Cardiac muscle cell (in vitro differentiated cells and primary cell): ENCODE measurements around the gene FBXL17. TPM values are rescaled to one million over a fixed set of nuclear protein-coding genes. Genes with fewer than 3 reads are reported as not detected.

Experiments
- DNase-seq, 2 donors: peaks; one replicate each; pipeline versions ENCODE4 v3.0.0 to v3.0.0-alpha.2; 2010 to 2017; ENCODE audit warnings: low read depth in 1 of 2, low spot score in 1 of 2
- H3K27ac ChIP-seq: fragments of 200-600 bp; sonication (generic); 2 replicates; pipeline ENCODE4 v1.5.1; 2016
- H3K27me3 ChIP-seq: fragments of 200-600 bp; sonication (generic); 2 replicates; pipeline ENCODE4 v1.6.0; 2016; ENCODE audit warnings: control low read depth
- H3K36me3 ChIP-seq: fragments of 200-600 bp; sonication (generic); 2 replicates; pipeline ENCODE4 v1.5.1; 2016; ENCODE audit warnings: control low read depth
- H3K4me1 ChIP-seq: fragments of 200-600 bp; sonication (generic); 2 replicates; pipeline ENCODE4 v1.8.1; 2017; ENCODE audit warnings: low read depth, mild to moderate bottlenecking, mixed run types
- H3K4me3 ChIP-seq: fragments of 200-600 bp; sonication (generic); 2 replicates; pipeline ENCODE4 v1.5.1; 2016; ENCODE audit warnings: mild to moderate bottlenecking
- H3K9me3 ChIP-seq: fragments of 200-600 bp; sonication (generic); 2 replicates; pipeline ENCODE4 v1.5.1; 2017; ENCODE audit warnings: low read depth, mild to moderate bottlenecking, control low read depth
- polyA plus RNA-seq: library from polyadenylated mRNA; unstranded; fragments of >200 nt; fragmentation: Nextera tagmentation; extraction: Ambion mirVana; gene quantifications from 2 replicates; pipeline ENCODE4 v1.2.1, GENCODE V29; 2016
- total RNA-seq: library from RNA; depleted of rRNA; stranded (reverse); fragments of >200 nt; gene quantifications from 2 replicates; pipeline ENCODE4 v1.2.3, GENCODE V29; 2016
- TF ChIP-seq, protein P1 (sequence below): IDR thresholded peaks from 2 replicates; pipeline ENCODE4 v1.5.1; 2012; ENCODE audit warnings: low read depth, mild to moderate bottlenecking, low read length

Gene FBXL17
- total and polyA plus RNA-seq, 2 experiments from 2014 or later, result 18.3 to 22.9 TPM

DNA sequence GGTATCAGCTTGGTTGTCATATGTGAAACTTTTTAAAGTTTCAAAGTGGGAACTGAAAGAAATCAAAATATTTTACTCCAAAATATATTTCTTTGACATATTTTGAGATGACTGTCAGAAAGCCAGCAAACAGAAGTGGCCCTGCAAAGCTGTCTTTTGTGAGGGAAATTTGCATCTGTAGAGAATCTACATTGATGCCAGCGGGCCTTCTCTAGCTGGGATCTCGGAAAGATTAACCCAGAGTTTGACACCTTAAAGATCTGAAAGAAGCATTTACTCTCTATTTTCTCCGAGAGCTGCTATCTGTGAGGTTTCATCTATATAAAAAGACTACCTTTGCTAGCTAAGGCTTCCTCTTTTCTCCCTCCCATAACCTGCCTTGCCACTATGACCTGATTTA lies 303.6 kb downstream of the FBXL17 start:
- Histone ChIP-seq H3K9me3 (no peaks in the 10 kb centered on the region), H3K27ac (no peak overlapping the region), H3K4me1 (no peaks in the 10 kb centered on the region), H3K27me3 (no peaks in the 10 kb centered on the region), H3K36me3 (no peaks in the 10 kb centered on the region), H3K4me3 (no peak overlapping the region)
- TF ChIP-seq, protein P1, sequence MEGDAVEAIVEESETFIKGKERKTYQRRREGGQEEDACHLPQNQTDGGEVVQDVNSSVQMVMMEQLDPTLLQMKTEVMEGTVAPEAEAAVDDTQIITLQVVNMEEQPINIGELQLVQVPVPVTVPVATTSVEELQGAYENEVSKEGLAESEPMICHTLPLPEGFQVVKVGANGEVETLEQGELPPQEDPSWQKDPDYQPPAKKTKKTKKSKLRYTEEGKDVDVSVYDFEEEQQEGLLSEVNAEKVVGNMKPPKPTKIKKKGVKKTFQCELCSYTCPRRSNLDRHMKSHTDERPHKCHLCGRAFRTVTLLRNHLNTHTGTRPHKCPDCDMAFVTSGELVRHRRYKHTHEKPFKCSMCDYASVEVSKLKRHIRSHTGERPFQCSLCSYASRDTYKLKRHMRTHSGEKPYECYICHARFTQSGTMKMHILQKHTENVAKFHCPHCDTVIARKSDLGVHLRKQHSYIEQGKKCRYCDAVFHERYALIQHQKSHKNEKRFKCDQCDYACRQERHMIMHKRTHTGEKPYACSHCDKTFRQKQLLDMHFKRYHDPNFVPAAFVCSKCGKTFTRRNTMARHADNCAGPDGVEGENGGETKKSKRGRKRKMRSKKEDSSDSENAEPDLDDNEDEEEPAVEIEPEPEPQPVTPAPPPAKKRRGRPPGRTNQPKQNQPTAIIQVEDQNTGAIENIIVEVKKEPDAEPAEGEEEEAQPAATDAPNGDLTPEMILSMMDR, result no peak
- no peak for DNase-seq

DNA sequence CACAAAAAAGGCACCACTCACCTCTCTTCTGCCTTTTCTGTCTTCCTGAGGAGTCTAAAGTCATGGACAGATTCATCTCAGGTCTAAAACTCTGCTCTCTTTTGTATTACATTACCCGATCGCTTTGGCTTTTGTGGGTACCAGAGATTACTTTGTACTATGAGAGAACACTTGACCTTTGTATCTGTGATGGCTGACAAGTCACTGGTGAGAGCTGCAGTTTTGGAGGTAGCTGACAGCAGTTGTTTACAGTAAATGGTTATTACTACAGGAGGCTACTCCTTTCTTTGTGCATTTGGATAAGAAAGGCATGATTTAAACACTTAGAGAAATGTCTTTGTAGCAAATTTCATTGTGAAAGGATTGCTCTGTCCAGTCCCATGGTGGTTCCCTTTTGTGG lies 307.3 kb downstream of the FBXL17 start:
- TF ChIP-seq, protein P1, result no peak
- Histone ChIP-seq H3K4me1 (no peaks in the 10 kb centered on the region), H3K9me3 (no peaks in the 10 kb centered on the region), H3K36me3 (no peaks in the 10 kb centered on the region), H3K27ac (no peak overlapping the region), H3K4me3 (no peak overlapping the region), H3K27me3 (no peaks in the 10 kb centered on the region)
- DNase-seq, result peak in 1 of 2 donors; percentile 7

DNA sequence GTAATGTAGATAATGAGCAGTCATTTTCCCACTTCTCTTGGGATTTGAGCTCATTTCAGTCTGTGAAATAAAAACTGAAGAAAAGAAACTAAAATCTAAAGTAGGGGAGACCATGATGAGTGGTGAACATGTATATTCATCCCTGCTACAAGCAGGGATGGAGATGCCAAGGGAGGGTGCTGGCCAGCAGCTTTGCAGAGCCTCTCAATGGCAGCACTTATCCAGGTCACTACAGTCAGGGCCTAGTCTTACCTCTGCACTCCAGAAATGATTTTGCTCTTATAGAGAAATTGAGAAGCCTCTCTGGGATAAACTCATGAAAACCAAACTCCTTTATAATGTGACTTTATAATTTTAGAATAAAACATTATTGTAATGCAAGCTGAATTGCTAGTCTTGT lies 317.6 kb downstream of the FBXL17 start:
- Histone ChIP-seq H3K4me3 (no peak overlapping the region), H3K27ac (no peak overlapping the region), H3K4me1 (no peaks in the 10 kb centered on the region), H3K27me3 (no peaks in the 10 kb centered on the region), H3K9me3 (no peaks in the 10 kb centered on the region), H3K36me3 (no peaks in the 10 kb centered on the region)
- no peak for DNase-seq
- TF ChIP-seq, protein P1, result no peak

DNA sequence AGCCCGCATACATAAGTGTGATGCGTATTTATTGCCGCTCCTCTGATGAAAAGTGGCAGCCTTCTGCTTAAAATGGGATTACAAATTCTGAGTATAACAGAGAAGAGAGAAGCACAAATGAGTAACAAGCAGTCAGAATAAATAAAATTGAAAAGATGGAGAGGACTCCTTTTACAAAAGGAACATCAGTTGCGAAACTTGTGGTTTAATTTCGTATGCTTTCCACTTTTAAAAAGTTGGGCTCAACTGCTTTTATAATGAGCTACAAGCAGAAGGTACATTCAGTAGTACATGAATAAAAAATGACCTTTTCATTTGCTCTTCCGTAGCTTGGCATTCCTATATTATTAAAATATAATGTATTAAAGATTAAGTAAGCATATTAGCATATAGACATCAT lies 320.0 kb downstream of the FBXL17 start:
- Histone ChIP-seq H3K4me3 (no peak overlapping the region), H3K27ac (no peak overlapping the region), H3K4me1 (no peaks in the 10 kb centered on the region), H3K27me3 (no peaks in the 10 kb centered on the region), H3K9me3 (no peaks in the 10 kb centered on the region), H3K36me3 (no peaks in the 10 kb centered on the region)
- DNase-seq, result peak in 1 of 2 donors; percentile 40
- TF ChIP-seq, protein P1, result no peak

DNA sequence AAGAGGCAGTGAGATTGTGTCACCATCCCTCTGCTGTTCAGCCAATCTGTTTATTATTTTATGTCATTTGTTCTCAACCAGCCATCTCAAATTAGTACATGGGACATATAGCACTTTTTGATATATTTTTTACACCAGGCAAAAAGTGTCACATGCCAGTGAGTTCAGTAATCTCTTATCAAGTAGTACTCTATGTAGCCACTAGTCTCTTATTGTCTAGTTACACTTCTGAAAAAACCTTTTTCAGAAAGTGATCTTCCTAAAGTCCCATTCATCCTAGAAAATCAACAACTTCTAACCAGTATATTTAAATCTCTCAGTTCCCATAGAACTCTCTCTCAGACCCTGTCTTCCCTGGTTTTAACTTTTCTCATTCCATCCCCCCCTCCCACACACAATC lies 321.6 kb downstream of the FBXL17 start:
- no peak for DNase-seq
- H3K36me3 ChIP-seq, result no peaks in the 10 kb centered on the region
- H3K4me1 ChIP-seq, result no peaks in the 10 kb centered on the region
- TF ChIP-seq, protein P1, result no peak
- no peak overlapping the region for H3K27ac ChIP-seq
- H3K4me3 ChIP-seq, result no peak overlapping the region
- no peaks in the 10 kb centered on the region for H3K9me3 ChIP-seq
- H3K27me3 ChIP-seq, result no peaks in the 10 kb centered on the region

DNA sequence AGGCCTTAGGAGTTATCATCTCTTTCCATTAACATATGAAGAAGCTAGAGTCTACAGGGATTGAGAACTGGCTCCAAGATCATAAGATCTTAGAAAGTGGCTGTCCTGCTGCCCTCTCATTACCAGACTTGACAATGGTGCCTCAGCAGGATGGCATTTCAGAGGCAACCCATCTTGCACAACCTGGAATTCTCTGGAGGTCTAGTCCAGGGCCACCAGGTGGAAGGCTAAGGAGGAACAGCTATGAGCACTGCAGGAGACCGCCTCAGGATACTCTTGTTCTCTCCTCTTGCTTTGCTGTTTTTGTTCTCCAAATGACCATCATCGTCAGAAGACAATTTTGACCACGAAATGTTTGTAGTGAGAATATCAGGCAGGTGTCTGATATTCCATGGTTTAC lies 322.6 kb downstream of the FBXL17 start:
- TF ChIP-seq, protein P1, result no peak
- Histone ChIP-seq H3K36me3 (no peaks in the 10 kb centered on the region), H3K4me3 (no peak overlapping the region), H3K27me3 (no peaks in the 10 kb centered on the region), H3K9me3 (no peaks in the 10 kb centered on the region), H3K27ac (no peak overlapping the region), H3K4me1 (no peaks in the 10 kb centered on the region)
- DNase-seq, result no peak
